DMS79 treated with DMSO at 0.1 percent for 48 hours (cell line): ENCODE measurements around the gene TNRC6A.
"Not testable (repeated sequence)": the region's sequence is repeated elsewhere in the genome, so short reads cannot be mapped to it uniquely, and the experiment has no call there.

ENCODE experiments used
- DNase-seq: peaks from one replicate; lab custom pipeline; 2025; lab: John Stamatoyannopoulos, UW

TNRC6A gene

GRCh38 chr16:24729243-24729950, at the start of gene TNRC6A:
Gene TNRC6A (plus strand): TSS chr16:24729651. CDS start chr16:24729842, 191 bp downstream.
- DNase-seq: peak; percentile 79

GRCh38 chr16:24681793-24682192, 47.7 kb upstream of the TNRC6A start:
- no peak for DNase-seq

GRCh38 chr16:24683250-24683649, 46.2 kb upstream of the TNRC6A start:
- DNase-seq: no peak

GRCh38 chr16:24683847-24684493, 45.5 kb upstream of the TNRC6A start:
- DNase-seq: no peak

- DNase-seq: no peak
Observed at GRCh38 chr16:24685539-24686432, 43.7 kb upstream of the TNRC6A start.

- DNase-seq: no peak
Observed at GRCh38 chr16:24686678-24687077, 42.8 kb upstream of the TNRC6A start.

GRCh38 chr16:24688359-24688758, 41.1 kb upstream of the TNRC6A start:
- DNase-seq: no peak

GRCh38 chr16:24689128-24689527, 40.3 kb upstream of the TNRC6A start:
- DNase-seq: no peak

GRCh38 chr16:24692854-24693253, 36.6 kb upstream of the TNRC6A start:
- DNase-seq: no peak

GRCh38 chr16:24694931-24695330, 34.5 kb upstream of the TNRC6A start:
- DNase-seq: no peak

GRCh38 chr16:24696699-24697098, 32.8 kb upstream of the TNRC6A start:
- DNase-seq: no peak

GRCh38 chr16:24698308-24698707, 31.1 kb upstream of the TNRC6A start:
- no peak for DNase-seq

- DNase-seq: no peak
Observed at GRCh38 chr16:24699151-24699723, 30.2 kb upstream of the TNRC6A start.

GRCh38 chr16:24700549-24701392, 28.7 kb upstream of the TNRC6A start:
- no peak for DNase-seq

- DNase-seq: no peak
Observed at GRCh38 chr16:24701521-24701951, 27.9 kb upstream of the TNRC6A start.

GRCh38 chr16:24707760-24708159, 21.7 kb upstream of the TNRC6A start:
- DNase-seq: not testable (repeated sequence)

- DNase-seq: no peak
Observed at GRCh38 chr16:24713379-24713778, 16.1 kb upstream of the TNRC6A start.

- no peak for DNase-seq
Observed at GRCh38 chr16:24717411-24717810, 12.0 kb upstream of the TNRC6A start.

- no peak for DNase-seq
Observed at GRCh38 chr16:24718967-24719521, 10.4 kb upstream of the TNRC6A start.

- DNase-seq: no peak
Observed at GRCh38 chr16:24721830-24722238, 7.6 kb upstream of the TNRC6A start.

- DNase-seq: no peak
Observed at GRCh38 chr16:24723663-24724062, 5.8 kb upstream of the TNRC6A start.
